ENCODE measurements around the gene DCUN1D1. TPM values are rescaled to one million over a fixed set of nuclear protein-coding genes. Genes with fewer than 3 reads are reported as not detected.

Gene DCUN1D1
- total RNA-seq, 1 experiment from 2014 or later = 75.3 TPM

GRCh38 chr3:182920515-182921084 lies 59.7 kb downstream of the DCUN1D1 start:
- peak; percentile 49 for DNase-seq (ENCODE audit: low spot score)
- ChIA-PET POLR2A (ENCODE audit: low non-redundant PET) (no interaction called here), CTCF (no interaction called here)
- TF ChIP-seq EZH2 (IDR thresholded peaks at IDR 0.05; ENCODE audit: borderline replicate concordance, low read depth, low read length, poor library complexity, severe bottlenecking) (no peak), CTCF (conservative IDR thresholded peaks at IDR 0.05; ENCODE audit: low read depth, low read length) (no peak)
- Histone ChIP-seq H3K27ac (ENCODE audit: low read depth, low read length, poor library complexity, severe bottlenecking) (peak overlapping the region; percentile 20), H3K27me3 (replicated peaks; ENCODE audit: insufficient read depth, low read depth, low read length, poor library complexity) (no peaks in the 10 kb centered on the region), H3K9me3 (ENCODE audit: low read depth, low read length, poor library complexity, severe bottlenecking) (no peaks in the 10 kb centered on the region), H3K4me1 (ENCODE audit: insufficient read depth, low read length, poor library complexity, severe bottlenecking) (peaks cover 8% of the 10 kb centered on the region), H3K4me3 (ENCODE audit: low read depth, low read length, poor library complexity, severe bottlenecking) (no peak overlapping the region), H3K36me3 (ENCODE audit: insufficient read depth, low read length, poor library complexity, severe bottlenecking) (no peaks in the 10 kb centered on the region)
- intact Hi-C loops (cut with micrococcal nuclease; ENCODE audit: unreplicated experiment) = no loop called here
- BruUV-seq (replicated peaks) = no TSS peak

GRCh38 chr3:182919866-182920357 lies 60.4 kb downstream of the DCUN1D1 start:
- H3K4me1 ChIP-seq (ENCODE audit: insufficient read depth, low read length, poor library complexity, severe bottlenecking) = peaks cover 8% of the 10 kb centered on the region
- no peaks in the 10 kb centered on the region for H3K27me3 ChIP-seq (replicated peaks; ENCODE audit: insufficient read depth, low read depth, low read length, poor library complexity)
- no peak overlapping the region for H3K4me3 ChIP-seq (ENCODE audit: low read depth, low read length, poor library complexity, severe bottlenecking)
- no peaks in the 10 kb centered on the region for H3K9me3 ChIP-seq (ENCODE audit: low read depth, low read length, poor library complexity, severe bottlenecking)
- peak overlapping the region; percentile 20 for H3K27ac ChIP-seq (ENCODE audit: low read depth, low read length, poor library complexity, severe bottlenecking)
- no peak for DNase-seq (ENCODE audit: low spot score)
- ChIA-PET CTCF (no interaction called here), POLR2A (ENCODE audit: low non-redundant PET) (no interaction called here)
- H3K36me3 ChIP-seq (ENCODE audit: insufficient read depth, low read length, poor library complexity, severe bottlenecking) = no peaks in the 10 kb centered on the region
- BruUV-seq (replicated peaks) = no TSS peak
- intact Hi-C loops (cut with micrococcal nuclease; ENCODE audit: unreplicated experiment) = no loop called here
- TF ChIP-seq CTCF (conservative IDR thresholded peaks at IDR 0.05; ENCODE audit: low read depth, low read length) (no peak), EZH2 (IDR thresholded peaks at IDR 0.05; ENCODE audit: borderline replicate concordance, low read depth, low read length, poor library complexity, severe bottlenecking) (no peak)

DNA sequence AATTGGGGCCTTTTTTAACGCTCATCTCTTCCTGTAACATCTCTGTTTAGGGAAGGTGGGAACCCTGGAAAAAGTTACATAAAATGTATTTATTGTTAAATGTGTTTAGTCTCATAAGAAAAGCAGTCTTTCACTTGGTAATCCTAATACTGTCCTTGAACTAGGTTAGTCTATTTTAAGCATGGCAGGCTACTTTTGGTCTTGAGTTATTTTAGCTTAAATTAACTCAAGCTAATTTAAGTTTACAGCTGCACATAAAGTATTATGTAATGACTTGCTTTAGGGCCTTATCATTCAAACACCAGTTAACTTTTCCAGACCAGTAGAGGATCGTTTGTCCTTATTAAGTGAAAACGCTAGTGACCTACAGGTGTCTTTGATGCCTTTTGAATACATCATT lies 63.2 kb downstream of the DCUN1D1 start:
- CTCF ChIA-PET = no interaction called here
- POLR2A ChIA-PET (ENCODE audit: low non-redundant PET) = no interaction called here
- Histone ChIP-seq H3K4me1 (ENCODE audit: insufficient read depth, low read length, poor library complexity, severe bottlenecking) (peaks cover 8% of the 10 kb centered on the region), H3K27me3 (replicated peaks; ENCODE audit: insufficient read depth, low read depth, low read length, poor library complexity) (no peaks in the 10 kb centered on the region), H3K27ac (ENCODE audit: low read depth, low read length, poor library complexity, severe bottlenecking) (no peak overlapping the region), H3K9me3 (ENCODE audit: low read depth, low read length, poor library complexity, severe bottlenecking) (no peaks in the 10 kb centered on the region), H3K36me3 (ENCODE audit: insufficient read depth, low read length, poor library complexity, severe bottlenecking) (no peaks in the 10 kb centered on the region), H3K4me3 (ENCODE audit: low read depth, low read length, poor library complexity, severe bottlenecking) (no peak overlapping the region)
- intact Hi-C loops (cut with micrococcal nuclease; ENCODE audit: unreplicated experiment) = no loop called here
- TF ChIP-seq CTCF (conservative IDR thresholded peaks at IDR 0.05; ENCODE audit: low read depth, low read length) (no peak), EZH2 (IDR thresholded peaks at IDR 0.05; ENCODE audit: borderline replicate concordance, low read depth, low read length, poor library complexity, severe bottlenecking) (no peak)
- no peak for DNase-seq (ENCODE audit: low spot score)
- no TSS peak for BruUV-seq (replicated peaks)

All from A673 (cell line).